CD14-positive monocyte (primary cell): ENCODE measurements around the gene TJAP1. TPM values are rescaled to one million over a fixed set of nuclear protein-coding genes. Genes with fewer than 3 reads are reported as not detected.

Experiments used
- DNase-seq, 3 donors: peaks; one replicate each; pipeline ENCODE4 v3.0.0-alpha.2; 2011 to 2022
- H2AFZ ChIP-seq: 2 replicates; pipeline ENCODE4 v1.6.0; 2012; ENCODE audit warnings: mild to moderate bottlenecking, low read depth, low read length, inconsistent platforms; ENCODE audit not compliant: insufficient read depth, poor library complexity, severe bottlenecking
- H3K27ac ChIP-seq, 2 donors: 1 replicate in 1 of 2; 2 replicates in 1 of 2; pipeline ENCODE4 v1.5.1; 2012 to 2013; ENCODE audit warnings: low read length in 2 of 2, control low read depth in 1 of 2, inconsistent platforms in 1 of 2, low read depth in 1 of 2, mild to moderate bottlenecking in 1 of 2
- H3K27me3 ChIP-seq, 2 donors: one replicate each; pipeline versions ENCODE4 v1.6.0 to v1.6.1; 2011 to 2013; ENCODE audit warnings: low read length in 2 of 2; ENCODE audit not compliant: control insufficient read depth in 2 of 2, insufficient read depth in 2 of 2
- H3K36me3 ChIP-seq, 2 donors: replicated peaks in 1 of 2; 1 replicate in 1 of 2; 2 replicates in 1 of 2; pipeline versions ENCODE4 v1.5.1 to v1.6.1; 2012 to 2013; ENCODE audit warnings: low read length in 2 of 2, control low read depth in 1 of 2, inconsistent platforms in 1 of 2, mild to moderate bottlenecking in 1 of 2; ENCODE audit not compliant: insufficient read depth in 2 of 2, control insufficient read depth in 1 of 2
- H3K4me1 ChIP-seq, 2 donors: 1 replicate in 1 of 2; 2 replicates in 1 of 2; pipeline versions ENCODE4 v1.5.1 to v1.6.1; 2012 to 2013; ENCODE audit warnings: low read length in 2 of 2, control low read depth in 1 of 2, inconsistent platforms in 1 of 2, mild to moderate bottlenecking in 1 of 2, moderate library complexity in 1 of 2; ENCODE audit not compliant: insufficient read depth in 2 of 2, control insufficient read depth in 1 of 2
- H3K4me2 ChIP-seq: replicated peaks from 2 replicates; pipeline ENCODE3; 2012; ENCODE audit warnings: low read length, moderate library complexity, mild to moderate bottlenecking; ENCODE audit not compliant: poor library complexity, severe bottlenecking; ENCODE audit errors: extremely low read depth
- H3K4me3 ChIP-seq, 3 experiments: fragments of 200-600 bp in 1 of 3; sonication (generic) in 1 of 3; replicated peaks in 1 of 3; 1 replicate in 2 of 3; 2 replicates in 1 of 3; pipeline ENCODE4 v1.5.1; 2011 to 2013; ENCODE audit warnings: low read length in 3 of 3, mild to moderate bottlenecking in 3 of 3, control low read depth in 2 of 3, low read depth in 2 of 3, inconsistent platforms in 1 of 3, moderate library complexity in 1 of 3
- H3K79me2 ChIP-seq: 2 replicates; pipeline ENCODE4 v1.6.0; 2012; ENCODE audit warnings: mild to moderate bottlenecking, control low read depth, inconsistent platforms, low read length, moderate library complexity; ENCODE audit not compliant: insufficient read depth
- H3K9ac ChIP-seq: 2 replicates; pipeline ENCODE4 v1.6.0; 2017; ENCODE audit warnings: low read length, mild to moderate bottlenecking; ENCODE audit not compliant: insufficient read depth, poor library complexity, severe bottlenecking
- H3K9me3 ChIP-seq, 2 donors: replicated peaks in 1 of 2; 1 replicate in 1 of 2; 2 replicates in 1 of 2; pipeline versions ENCODE4 v1.5.1 to v1.6.1; 2012 to 2013; ENCODE audit warnings: low read length in 2 of 2, control low read depth in 1 of 2; ENCODE audit not compliant: control insufficient read depth in 1 of 2, insufficient read depth in 1 of 2
- H4K20me1 ChIP-seq: 2 replicates; pipeline ENCODE4 v1.6.0; 2012; ENCODE audit warnings: mild to moderate bottlenecking, low read length, control low read depth, moderate library complexity; ENCODE audit not compliant: insufficient read depth
- H3K27ac Mint-ChIP-seq, 7 donors: one replicate each; pipeline ENCODE4 v1.8.0; 2020; ENCODE audit warnings: mild to moderate bottlenecking in 7 of 7, mixed read lengths in 7 of 7, moderate library complexity in 6 of 7, inconsistent platforms in 2 of 7
- H3K27me3 Mint-ChIP-seq, 3 donors: one replicate each; pipeline ENCODE4 v1.8.0; 2021 to 2022; ENCODE audit warnings: low read depth in 3 of 3, mild to moderate bottlenecking in 3 of 3, mixed read lengths in 3 of 3, moderate library complexity in 3 of 3, inconsistent platforms in 1 of 3
- H3K36me3 Mint-ChIP-seq, 2 donors: one replicate each; pipeline ENCODE4 v1.8.0; 2020; ENCODE audit warnings: mixed read lengths in 2 of 2, inconsistent platforms in 1 of 2, mild to moderate bottlenecking in 1 of 2
- H3K4me1 Mint-ChIP-seq: one replicate; pipeline ENCODE4 v1.8.0; 2020; ENCODE audit warnings: mild to moderate bottlenecking, mixed read lengths
- H3K4me3 Mint-ChIP-seq, 2 donors: one replicate each; pipeline ENCODE4 v1.8.0; 2020; ENCODE audit warnings: mild to moderate bottlenecking in 2 of 2, mixed read lengths in 2 of 2, moderate library complexity in 1 of 2
- H3K9me3 Mint-ChIP-seq, 7 donors: one replicate each; pipeline ENCODE4 v1.8.0; 2020 to 2022; ENCODE audit warnings: mixed read lengths in 7 of 7, mild to moderate bottlenecking in 6 of 7, moderate library complexity in 6 of 7, inconsistent platforms in 2 of 7
- CTCF ChIP-seq: fragments of 200-600 bp; IDR thresholded peaks from one replicate; pipeline ENCODE4 v1.8.0; 2022; ENCODE audit warnings: antibody characterized with exemption, mild to moderate bottlenecking
- WGBS: methylation state at CpG from one replicate; pipeline ENCODE4 v1.1.5; 2013; ENCODE audit warnings: missing lambda C conversion rate; ENCODE audit not compliant: insufficient coverage; 5-methylcytosine and 5-hydroxymethylcytosine counted together
- intact Hi-C, 2 donors: fragments of 100-400 bp; cut with micrococcal nuclease; formaldehyde crosslinking; loops; one replicate each; pipeline versions ENCODE4 v1.15.0 to v1.15.1; 2023
- polyA plus RNA-seq, 3 donors: library from polyadenylated mRNA; depleted of rRNA in 1 of 3; unstranded in 2 of 3; stranded (reverse) in 1 of 3; fragments of 300-500 nt in 2 of 3; fragments of >200 nt in 1 of 3; fragmentation: Illumina TruSeq in 2 of 3; gene quantifications; 1 replicate in 2 of 3; 2 replicates in 1 of 3; pipeline ENCODE4 v1.2.3, GENCODE V29; 2012 to 2021

TJAP1 gene
- polyA plus RNA-seq, 3 donors: 3.2 to 43.4 (median 3.2) TPM

- no peaks in the 10 kb centered on the region for H3K27me3 ChIP-seq
- H3K27ac ChIP-seq: no peak overlapping the region
- no peak overlapping the region for H3K4me2 ChIP-seq
- H3K4me3 ChIP-seq: no peak overlapping the region
- H4K20me1 ChIP-seq: no peaks in the 10 kb centered on the region
- no peak for TF ChIP-seq CTCF
- no peaks in the 10 kb centered on the region for H3K4me1 ChIP-seq
- intact Hi-C loops: no loop called here
- Mint-ChIP-seq H3K36me3 (no peaks in the 10 kb centered on the region), H3K9me3 (peaks cover 0 to 1% (median 0%) of the 10 kb centered on the region in 7 donors), H3K4me3 (no peak overlapping the region), H3K4me1 (no peaks in the 10 kb centered on the region), H3K27me3 (peaks cover 5 to 16% (median 11%) of the 10 kb centered on the region in 3 donors), H3K27ac (no peak overlapping the region)
- peak overlapping the region; percentile 42 for H2AFZ ChIP-seq
- no peaks in the 10 kb centered on the region for H3K9me3 ChIP-seq
- H3K79me2 ChIP-seq: no peaks in the 10 kb centered on the region
- WGBS: 78% methylated on average over 1 of the region's 1 CpG
- H3K9ac ChIP-seq: no peak overlapping the region
- no peak for DNase-seq
- H3K36me3 ChIP-seq: no peaks in the 10 kb centered on the region
Measured at GRCh38 chr6:43471399-43471798, 6.0 kb upstream of the TJAP1 start.

GRCh38 chr6:43472515-43472914 is 4.9 kb upstream of the TJAP1 start:
- no CpG with 5 or more reads among the region's 4 CpGs for WGBS

More at GRCh38 chr6:43472515-43472914, 4.9 kb upstream of the TJAP1 start:
- Histone ChIP-seq H3K4me1 (peaks cover 5 to 7% of the 10 kb centered on the region in 2 donors), H3K9me3 (no peaks in the 10 kb centered on the region), H3K4me3 (no peak overlapping the region), H3K9ac (no peak overlapping the region), H3K27me3 (no peaks in the 10 kb centered on the region), H3K4me2 (no peak overlapping the region), H3K36me3 (no peaks in the 10 kb centered on the region), H3K79me2 (peaks cover 1% of the 10 kb centered on the region), H3K27ac (no peak overlapping the region), H2AFZ (no peak overlapping the region), H4K20me1 (no peaks in the 10 kb centered on the region)
- Mint-ChIP-seq H3K27ac (no peak overlapping the region), H3K27me3 (peaks cover 4 to 14% (median 9%) of the 10 kb centered on the region in 3 donors), H3K9me3 (peaks cover 0 to 1% (median 0%) of the 10 kb centered on the region in 7 donors), H3K4me1 (peaks cover 7% of the 10 kb centered on the region), H3K36me3 (no peaks in the 10 kb centered on the region), H3K4me3 (no peak overlapping the region)
- intact Hi-C loops: no loop called here
- TF ChIP-seq CTCF: no peak
- DNase-seq: no peak
